Hematopoietic multipotent progenitor cell treated with erythropoietin and hydrocortisone succinate and interleukin-3 and kit ligand, for 15 days (in vitro differentiated cells): ENCODE data around the gene RPL10A.
"Not testable (repeated sequence)": the region's sequence is repeated elsewhere in the genome, so short reads cannot be mapped to it uniquely, and the experiment has no call there.

Source experiments
- DNase-seq: peaks from one replicate; pipeline ENCODE4 v3.0.0-alpha.2; 2015; ENCODE audit warnings: low spot score

Gene RPL10A

GRCh38 chr6:35512740-35513139 is 44.5 kb downstream of the RPL10A start, which contains the start of gene TULP1:
Gene TULP1, minus strand, starts transcription at chr6:35512896. Its CDS starts 38 bp downstream, at chr6:35512858.
- DNase-seq: no peak

- DNase-seq: no peak
These were observed 46.4 kb downstream of the RPL10A start for GRCh38 chr6:35514587-35514986.

- not testable (repeated sequence) for DNase-seq
These were observed 47.7 kb downstream of the RPL10A start for GRCh38 chr6:35515939-35516338.

GRCh38 chr6:35516712-35517111 is 48.5 kb downstream of the RPL10A start:
- no peak for DNase-seq

- DNase-seq: not testable (repeated sequence)
These were observed 49.8 kb downstream of the RPL10A start for GRCh38 chr6:35517978-35518377.

GRCh38 chr6:35518566-35519312 is 50.5 kb downstream of the RPL10A start:
- DNase-seq: no peak

- no peak for DNase-seq
These were observed 51.3 kb downstream of the RPL10A start for GRCh38 chr6:35519313-35520015.
